DLD1 (cell line): ENCODE measurements around the gene IKBKE.

Experiments
- in situ Hi-C: cut with HindIII; loops from 2 replicates; pipeline ENCODE4 v1.10.0; 2017; ENCODE audit warnings: low sequenced_read_pairs

The IKBKE gene

GRCh38 chr1:206510371-206510770, 40.1 kb downstream of the IKBKE start:
- in situ Hi-C loops, result no loop called here

GRCh38 chr1:206511362-206512057, 41.2 kb downstream of the IKBKE start:
- in situ Hi-C loops, result no loop called here

DNA sequence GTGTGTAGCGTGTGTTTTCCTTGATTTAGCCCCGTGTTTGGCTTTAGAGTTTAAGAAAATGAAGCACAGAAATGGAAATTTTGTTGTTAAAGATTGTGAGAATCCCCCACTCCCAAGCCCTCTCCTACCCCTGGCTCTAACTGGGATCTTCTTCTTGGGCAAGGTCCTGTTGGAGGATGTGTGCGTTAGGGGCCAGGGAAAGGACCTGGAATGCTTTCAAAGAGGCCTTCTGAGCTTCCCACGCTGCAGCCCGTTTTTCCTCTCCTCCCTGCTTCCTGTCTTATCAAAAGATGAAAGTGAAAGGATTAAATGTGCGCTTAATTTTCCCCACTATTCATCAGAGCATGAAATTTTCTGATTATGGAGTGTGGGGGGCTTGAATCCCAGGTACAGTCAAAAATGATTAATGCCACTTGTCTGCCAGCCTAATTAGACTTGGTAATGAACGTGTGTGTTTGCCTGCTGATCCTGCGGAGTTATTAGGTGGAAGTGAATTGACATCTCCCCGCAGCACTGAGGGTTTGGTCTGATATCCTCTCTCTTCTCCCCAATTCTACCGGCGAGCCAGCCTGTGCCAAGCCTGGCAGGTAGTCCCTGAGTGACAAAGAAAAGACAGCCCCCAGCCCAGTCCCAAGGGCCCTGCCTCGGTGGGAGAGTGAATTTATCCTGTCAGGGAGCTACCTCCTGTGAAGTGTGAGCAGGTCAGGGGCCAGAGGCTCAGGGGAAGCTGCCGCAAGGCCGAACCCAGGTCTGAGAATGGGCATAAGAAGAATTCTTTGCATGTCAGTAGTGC, 42.0 kb downstream of the IKBKE start:
- in situ Hi-C loops, result no loop called here

DNA sequence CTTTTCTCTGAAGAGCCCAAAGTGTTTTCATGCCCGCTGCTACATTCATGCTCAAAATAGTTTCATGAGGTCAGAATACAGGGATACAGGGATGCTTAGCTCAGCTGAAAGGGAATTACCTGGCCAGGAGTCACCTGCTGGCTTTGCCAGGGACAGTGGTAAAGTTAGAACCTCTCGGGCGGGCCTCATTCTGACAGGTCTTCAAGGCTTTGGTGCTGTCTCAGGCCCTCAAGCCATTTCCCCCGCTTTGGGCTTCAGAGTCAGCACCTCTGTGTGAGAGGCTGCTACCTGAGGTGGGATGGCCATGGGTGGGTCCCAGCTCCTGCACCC, 42.5 kb downstream of the IKBKE start:
- in situ Hi-C loops, result no loop called here

- in situ Hi-C loops, result no loop called here
These were observed 43.2 kb downstream of the IKBKE start for GRCh38 chr1:206513312-206514111.

GRCh38 chr1:206514813-206515387, 44.6 kb downstream of the IKBKE start:
- in situ Hi-C loops, result no loop called here

GRCh38 chr1:206516728-206516990, 46.4 kb downstream of the IKBKE start:
- in situ Hi-C loops, result no loop called here

- in situ Hi-C loops, result no loop called here
These were observed 47.5 kb downstream of the IKBKE start for GRCh38 chr1:206517784-206518183.

- in situ Hi-C loops, result no loop called here
These were observed 47.9 kb downstream of the IKBKE start for GRCh38 chr1:206518206-206518605.

DNA sequence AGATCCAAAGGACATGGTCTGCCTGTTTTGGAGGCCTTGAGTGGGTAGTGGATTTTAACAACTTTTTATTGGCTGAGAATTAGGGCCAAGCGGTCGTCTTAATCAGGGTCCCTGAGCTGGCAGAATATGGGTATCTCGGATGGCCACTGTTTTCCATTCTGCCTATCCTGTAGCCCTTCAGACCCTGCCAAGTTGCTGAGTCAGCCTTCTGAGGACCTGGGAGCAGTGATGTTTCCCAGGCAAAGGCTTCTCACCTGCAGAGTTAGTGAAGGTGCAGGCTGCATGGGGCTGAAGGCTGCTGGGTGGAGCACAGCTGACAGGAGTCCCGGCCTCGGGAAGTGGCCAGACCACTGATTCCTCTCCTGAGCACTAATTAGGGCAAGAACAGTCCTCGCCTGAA, 48.5 kb downstream of the IKBKE start:
- in situ Hi-C loops, result no loop called here

GRCh38 chr1:206521127-206521526, 50.9 kb downstream of the IKBKE start:
- in situ Hi-C loops, result no loop called here

DNA sequence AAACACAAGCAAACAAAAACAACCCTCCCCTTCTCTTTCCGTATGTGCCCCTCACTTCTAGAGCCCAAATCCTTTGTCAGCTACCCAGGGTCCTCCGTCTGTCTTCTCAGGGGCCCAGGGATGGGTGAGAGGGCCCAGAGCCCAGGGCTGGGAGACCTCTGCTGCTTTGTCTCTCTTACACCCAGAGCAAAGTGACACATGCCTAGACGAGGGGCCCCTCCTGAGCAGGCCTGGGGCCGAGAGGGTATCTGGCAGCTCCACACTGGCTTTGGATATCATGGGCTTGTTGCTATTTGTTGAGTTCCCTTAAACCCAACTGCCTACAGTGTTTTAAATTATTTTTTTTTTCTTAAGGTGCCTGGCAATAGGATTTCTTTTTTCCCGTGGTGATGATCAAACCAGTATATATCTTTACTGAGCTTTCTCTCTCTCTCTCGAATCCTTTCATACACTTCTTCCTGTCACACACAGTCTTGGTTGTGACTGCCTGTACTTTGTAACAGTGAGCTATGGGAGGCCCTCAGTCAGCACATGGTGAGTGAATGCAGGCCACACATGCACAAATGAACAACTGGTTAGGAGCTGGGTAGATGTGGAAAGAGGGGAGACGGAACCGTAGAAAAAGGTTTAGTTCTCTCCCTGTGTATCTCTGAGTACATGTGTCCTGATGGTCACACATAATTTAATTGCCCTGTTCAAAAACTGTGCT, 51.6 kb downstream of the IKBKE start:
- in situ Hi-C loops, result no loop called here

- in situ Hi-C loops, result no loop called here
These were observed 54.6 kb downstream of the IKBKE start for GRCh38 chr1:206524739-206525364.

DNA sequence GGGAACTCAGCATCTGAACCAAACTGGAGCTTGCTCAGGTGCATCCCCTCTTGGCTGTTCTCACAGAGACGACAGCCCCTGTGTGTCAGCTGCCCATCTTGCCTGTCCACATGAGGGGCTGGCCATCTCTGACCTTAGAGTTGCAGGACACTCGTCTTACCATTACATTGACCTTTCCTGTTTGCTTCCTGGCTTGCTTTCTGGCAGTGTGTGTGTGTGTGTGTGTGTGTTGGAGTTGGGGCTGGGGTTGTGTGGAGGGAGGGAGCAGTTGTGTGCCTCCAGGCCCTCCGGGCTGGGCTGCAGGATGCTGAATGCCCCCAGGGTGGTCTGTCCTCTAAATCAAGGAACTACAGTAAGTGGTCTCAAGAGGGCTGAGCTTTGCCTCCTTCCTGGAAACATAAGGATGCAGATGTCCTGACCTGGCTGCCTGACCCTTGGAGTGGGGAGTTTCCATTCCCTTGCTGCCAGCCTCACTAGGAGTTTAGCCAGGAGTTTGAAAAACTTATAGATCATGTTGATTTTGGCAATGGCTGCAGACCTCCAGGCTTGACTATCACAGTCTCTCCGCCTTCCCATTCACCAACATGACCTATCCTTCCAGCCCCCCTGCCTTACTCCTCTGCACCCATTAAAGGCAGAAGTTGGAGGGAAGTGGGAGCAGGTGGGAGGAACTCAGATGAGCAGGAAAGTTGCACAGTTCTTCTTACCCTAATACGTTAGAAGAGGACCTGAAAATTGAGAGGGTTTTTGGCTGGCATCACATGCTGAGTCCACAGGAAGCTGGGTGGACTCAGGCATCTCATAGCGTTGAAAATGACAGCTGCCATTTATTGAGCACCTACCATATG, 56.0 kb downstream of the IKBKE start:
- in situ Hi-C loops, result no loop called here

- in situ Hi-C loops, result no loop called here
These were observed 59.1 kb downstream of the IKBKE start for GRCh38 chr1:206529425-206529824.

DNA sequence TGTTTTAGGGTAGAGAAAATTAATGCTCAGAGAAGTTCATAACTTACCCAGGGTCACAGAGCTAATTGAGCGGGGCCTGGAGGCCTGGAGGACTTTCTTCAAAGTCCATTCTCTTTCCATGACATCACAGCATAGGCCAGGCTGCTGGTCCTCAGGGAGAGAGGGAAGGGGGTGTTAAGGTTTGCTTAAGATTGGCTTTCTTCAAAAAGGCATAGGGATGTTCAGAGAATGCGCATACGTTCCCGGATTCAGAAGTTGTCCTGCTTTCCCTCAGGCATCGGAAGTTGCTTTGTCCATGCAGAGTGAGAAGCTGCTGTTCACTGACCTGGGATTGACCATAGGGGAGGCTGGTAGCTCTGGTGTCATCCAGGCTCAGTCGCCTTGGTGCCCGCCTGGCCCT, 62.1 kb downstream of the IKBKE start:
- in situ Hi-C loops, result no loop called here

DNA sequence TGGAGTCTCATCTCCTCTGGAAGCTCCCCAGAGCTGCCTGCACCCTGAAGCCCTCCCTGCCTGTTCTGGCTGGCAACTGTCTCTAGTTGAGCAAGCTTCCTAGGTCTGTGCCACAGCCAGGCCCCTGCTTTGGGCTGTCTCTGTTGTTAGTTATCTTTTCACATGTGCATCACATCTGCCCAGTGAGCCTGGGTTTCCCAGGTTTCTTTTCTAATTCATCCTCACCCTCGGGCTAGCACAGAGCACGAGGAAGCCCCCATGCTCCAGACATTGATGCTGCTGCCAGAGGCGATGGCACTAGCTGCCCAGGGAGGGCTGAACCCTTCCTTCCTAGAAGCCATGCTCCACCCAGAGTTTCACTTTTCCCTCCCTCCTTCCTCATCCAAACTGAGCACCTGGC, 64.3 kb downstream of the IKBKE start:
- in situ Hi-C loops, result no loop called here

- in situ Hi-C loops, result no loop called here
These were observed 65.5 kb downstream of the IKBKE start for GRCh38 chr1:206535853-206536188.

DNA sequence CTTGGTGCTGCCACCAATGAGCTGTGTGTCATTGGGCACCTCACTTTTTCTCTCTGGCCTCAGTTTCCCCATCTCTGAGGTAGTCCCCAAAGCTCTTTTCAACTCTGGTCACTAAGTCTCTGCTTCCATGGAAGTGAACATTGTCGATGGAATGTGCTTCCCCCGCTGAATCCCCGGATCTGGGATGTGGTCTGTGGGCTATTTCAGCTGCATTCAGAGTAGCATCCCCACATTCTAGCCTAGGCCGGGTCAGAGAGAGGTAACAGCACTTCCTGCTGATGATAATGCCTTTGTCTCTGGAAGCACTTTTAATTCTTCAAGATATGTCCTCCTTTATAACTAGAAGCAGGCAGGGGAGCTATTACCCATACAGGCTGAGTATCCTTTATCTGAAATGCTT, 66.9 kb downstream of the IKBKE start:
- in situ Hi-C loops, result no loop called here
